Tibial artery (tissue), 4 donors: ENCODE data around the gene MAGI2.
A peak's percentile ranks its signal among the peaks of the same experiment; 100 is the strongest.

Experiments
- DNase-seq, 2 donors: peaks; one replicate each; pipeline ENCODE4 v3.0.0-alpha.2; 2019
- H3K27ac ChIP-seq, 2 donors: fragments of 200-600 bp; sonication (generic) in 1 of 2; 1 replicate in 1 of 2; 2 replicates in 1 of 2; pipeline ENCODE4 v1.5.1; 2018 to 2019; ENCODE audit warnings: mild to moderate bottlenecking in 1 of 2
- H3K27me3 ChIP-seq, 2 donors: fragments of 200-600 bp; sonication (generic) in 1 of 2; one replicate each; pipeline versions ENCODE4 v1.5.1 to v1.6.0; 2016 to 2019
- H3K36me3 ChIP-seq, 3 donors: fragments of 200-600 bp; sonication (generic) in 2 of 3; one replicate each; pipeline ENCODE4 v1.5.1; 2016 to 2019; ENCODE audit warnings: mild to moderate bottlenecking in 2 of 3
- H3K4me1 ChIP-seq, 4 donors: fragments of 200-600 bp; sonication (generic) in 2 of 4; 1 replicate in 3 of 4; 2 replicates in 1 of 4; pipeline ENCODE4 v1.5.1; 2016 to 2019
- H3K4me3 ChIP-seq, 2 donors: fragments of 200-600 bp; sonication (generic) in 1 of 2; 1 replicate in 1 of 2; 2 replicates in 1 of 2; pipeline ENCODE4 v1.5.1; 2018 to 2019; ENCODE audit warnings: mild to moderate bottlenecking in 2 of 2
- H3K9me3 ChIP-seq, 3 donors: fragments of 200-600 bp; sonication (generic) in 1 of 3; one replicate each; pipeline ENCODE4 v1.5.1; 2016 to 2019
- intact Hi-C: fragments of 100-400 bp; cut with DNase I; formaldehyde crosslinking; loops from one replicate; pipeline ENCODE4 v1.15.0; 2023; ENCODE audit warnings: low total_unique reads
- TF ChIP-seq, protein P1 (sequence below), 2 experiments: fragments of 200-600 bp in 1 of 2; fragments of 450-650 bp in 1 of 2; IDR thresholded peaks; one replicate each; pipeline ENCODE4 v1.5.1; 2017 to 2019; ENCODE audit warnings: antibody characterized with exemption in 2 of 2, mild to moderate bottlenecking in 1 of 2, moderate library complexity in 1 of 2

The MAGI2 gene

DNA sequence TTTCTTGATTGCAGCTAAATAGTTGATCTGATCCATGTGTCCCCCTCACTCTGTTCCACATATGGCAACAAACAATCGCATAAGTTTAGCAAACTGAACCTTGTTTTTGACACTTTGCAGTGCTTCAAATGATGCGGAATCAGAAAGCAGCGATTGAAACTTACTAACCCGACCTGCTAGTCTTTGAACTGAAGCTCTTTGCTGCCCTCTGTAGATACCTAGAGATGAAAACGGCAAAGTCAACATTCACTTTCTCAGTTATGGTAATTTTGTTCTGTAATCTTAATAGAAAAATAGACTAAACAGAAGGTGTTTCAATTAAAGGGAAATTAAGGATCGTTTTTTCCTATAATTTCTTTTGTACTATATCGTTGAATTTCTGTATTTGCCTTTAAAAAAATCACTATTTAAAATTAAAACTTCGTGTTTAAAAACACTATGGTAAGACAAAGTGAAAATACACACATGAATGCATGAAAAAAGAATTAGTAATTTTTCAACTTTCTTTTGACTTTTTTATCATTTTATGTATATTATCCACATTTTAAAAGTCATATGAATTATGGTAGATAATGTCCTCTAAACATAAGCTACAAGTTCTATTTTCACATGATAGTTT is 276.5 kb downstream of the MAGI2 start:
- intact Hi-C loops, result no loop called here

DNA sequence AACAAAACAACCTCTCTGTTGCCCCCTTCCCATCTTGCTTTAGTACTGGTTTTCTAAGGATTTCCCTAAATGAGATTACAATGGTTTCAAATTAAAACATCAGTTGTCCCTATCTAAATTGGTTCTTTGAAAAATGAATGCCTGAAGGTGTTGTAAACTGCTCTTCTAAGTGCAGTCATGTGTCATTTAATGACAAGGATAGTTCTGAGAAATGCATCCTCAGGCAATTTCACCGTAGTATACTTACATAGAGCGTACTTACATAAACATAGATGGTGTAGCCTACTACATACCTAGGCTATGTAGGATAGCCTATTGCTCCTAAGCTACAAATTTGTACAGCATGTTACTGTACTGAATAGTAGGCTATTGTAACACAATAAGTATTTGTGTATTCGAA is 278.1 kb downstream of the MAGI2 start:
- intact Hi-C loops, result no loop called here
- DNase-seq, result no peak
- no peaks in the 10 kb centered on the region for H3K36me3 ChIP-seq
- TF ChIP-seq, protein P1, sequence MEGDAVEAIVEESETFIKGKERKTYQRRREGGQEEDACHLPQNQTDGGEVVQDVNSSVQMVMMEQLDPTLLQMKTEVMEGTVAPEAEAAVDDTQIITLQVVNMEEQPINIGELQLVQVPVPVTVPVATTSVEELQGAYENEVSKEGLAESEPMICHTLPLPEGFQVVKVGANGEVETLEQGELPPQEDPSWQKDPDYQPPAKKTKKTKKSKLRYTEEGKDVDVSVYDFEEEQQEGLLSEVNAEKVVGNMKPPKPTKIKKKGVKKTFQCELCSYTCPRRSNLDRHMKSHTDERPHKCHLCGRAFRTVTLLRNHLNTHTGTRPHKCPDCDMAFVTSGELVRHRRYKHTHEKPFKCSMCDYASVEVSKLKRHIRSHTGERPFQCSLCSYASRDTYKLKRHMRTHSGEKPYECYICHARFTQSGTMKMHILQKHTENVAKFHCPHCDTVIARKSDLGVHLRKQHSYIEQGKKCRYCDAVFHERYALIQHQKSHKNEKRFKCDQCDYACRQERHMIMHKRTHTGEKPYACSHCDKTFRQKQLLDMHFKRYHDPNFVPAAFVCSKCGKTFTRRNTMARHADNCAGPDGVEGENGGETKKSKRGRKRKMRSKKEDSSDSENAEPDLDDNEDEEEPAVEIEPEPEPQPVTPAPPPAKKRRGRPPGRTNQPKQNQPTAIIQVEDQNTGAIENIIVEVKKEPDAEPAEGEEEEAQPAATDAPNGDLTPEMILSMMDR (IDR thresholded peaks at IDR 0.05), result no peak
- peaks cover 0 to 4% (median 0%) of the 10 kb centered on the region in 3 donors for H3K9me3 ChIP-seq
- no peak overlapping the region for H3K27ac ChIP-seq
- H3K4me1 ChIP-seq, result no peaks in the 10 kb centered on the region
- H3K27me3 ChIP-seq, result no peaks in the 10 kb centered on the region
- H3K4me3 ChIP-seq, result no peak overlapping the region

More for the DNA sequence above, 276.5 kb downstream of the MAGI2 start:
- no peak for DNase-seq
- Histone ChIP-seq H3K4me3 (no peak overlapping the region), H3K9me3 (peaks cover 0 to 4% (median 0%) of the 10 kb centered on the region in 3 donors), H3K4me1 (no peaks in the 10 kb centered on the region), H3K27ac (no peak overlapping the region), H3K27me3 (no peaks in the 10 kb centered on the region), H3K36me3 (no peaks in the 10 kb centered on the region)
- TF ChIP-seq, protein P1 (IDR thresholded peaks at IDR 0.05), result peak; percentile 48 to 53

DNA sequence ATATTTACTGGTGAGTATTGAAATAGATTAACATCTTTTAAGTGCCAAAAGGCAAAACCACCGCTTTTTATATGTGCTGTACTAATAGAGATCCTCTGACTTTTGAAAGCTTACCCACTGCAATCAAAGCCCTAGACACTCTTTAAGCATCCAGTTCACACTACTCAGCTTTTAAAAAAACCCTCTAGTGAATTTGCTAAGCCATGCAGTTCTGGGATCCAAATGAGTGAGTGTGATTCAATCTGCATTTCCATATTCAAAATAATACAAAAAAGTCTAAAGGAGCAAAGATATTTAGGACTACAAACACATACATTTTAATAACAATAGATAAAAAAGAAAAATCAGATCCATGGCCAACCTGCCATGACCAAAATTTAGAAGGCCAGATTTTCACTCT is 288.2 kb downstream of the MAGI2 start:
- H3K27me3 ChIP-seq, result no peaks in the 10 kb centered on the region
- no peak overlapping the region for H3K4me3 ChIP-seq
- no peaks in the 10 kb centered on the region for H3K9me3 ChIP-seq
- H3K4me1 ChIP-seq, result peaks cover 0 to 20% (median 3%) of the 10 kb centered on the region in 4 donors
- TF ChIP-seq, protein P1 (IDR thresholded peaks at IDR 0.05), result no peak
- H3K36me3 ChIP-seq, result no peaks in the 10 kb centered on the region
- no peak for DNase-seq
- H3K27ac ChIP-seq, result no peak overlapping the region
- intact Hi-C loops, result no loop called here

DNA sequence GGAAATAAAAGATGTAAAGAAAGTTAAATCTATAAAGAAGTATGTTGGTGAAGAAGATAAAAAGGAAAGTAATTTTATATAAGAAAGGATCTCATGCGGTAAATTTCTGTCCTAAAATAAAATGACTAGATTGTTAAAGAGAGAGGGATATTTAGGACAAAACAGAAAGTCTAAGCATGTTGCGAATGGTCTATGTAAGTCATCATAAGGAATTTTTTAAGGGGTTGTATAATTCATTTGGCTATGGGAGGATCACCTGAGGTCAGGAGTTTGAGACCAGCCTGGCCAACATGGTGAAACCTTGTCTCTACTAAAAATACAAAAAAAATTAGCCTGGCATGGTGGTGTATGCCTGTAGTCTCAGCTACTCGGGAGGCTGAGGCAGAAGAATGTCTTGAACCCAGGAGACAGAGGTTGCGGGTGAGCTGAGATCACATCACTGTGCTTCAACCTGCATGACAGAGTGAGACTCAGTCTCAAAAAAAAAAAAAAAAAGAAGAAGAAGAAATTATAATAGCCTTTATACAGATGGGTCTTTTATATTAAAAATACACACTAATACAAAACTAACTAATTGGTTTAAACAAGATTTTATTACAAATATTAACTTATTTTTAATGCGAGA is 294.3 kb downstream of the MAGI2 start:
- H3K27ac ChIP-seq, result no peak overlapping the region
- peaks cover 0 to 20% (median 3%) of the 10 kb centered on the region in 4 donors for H3K4me1 ChIP-seq
- H3K4me3 ChIP-seq, result no peak overlapping the region
- no peaks in the 10 kb centered on the region for H3K27me3 ChIP-seq
- intact Hi-C loops, result no loop called here
- H3K9me3 ChIP-seq, result no peaks in the 10 kb centered on the region
- TF ChIP-seq, protein P1 (IDR thresholded peaks at IDR 0.05), result no peak
- H3K36me3 ChIP-seq, result no peaks in the 10 kb centered on the region
- no peak for DNase-seq

DNA sequence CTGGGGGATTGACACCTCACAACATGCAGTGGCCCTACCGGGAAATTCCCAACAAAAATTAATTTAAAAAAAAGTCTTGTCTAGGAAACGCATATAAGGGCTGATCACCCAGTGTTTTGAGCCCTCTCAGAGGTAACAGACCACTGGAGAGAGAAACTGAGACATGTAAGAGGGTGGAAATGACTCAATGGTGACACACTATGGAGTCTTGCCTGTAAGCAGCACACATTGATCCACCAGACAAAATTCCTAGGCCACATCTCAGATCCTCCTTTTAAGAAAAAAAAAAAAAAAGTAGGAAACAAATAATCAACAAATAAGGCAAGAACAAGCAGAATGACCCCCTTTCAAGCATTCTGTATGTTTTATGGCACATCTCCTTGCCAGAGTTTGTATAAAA is 296.2 kb downstream of the MAGI2 start:
- H3K27ac ChIP-seq, result no peak overlapping the region
- peaks cover 0 to 17% (median 3%) of the 10 kb centered on the region in 4 donors for H3K4me1 ChIP-seq
- H3K27me3 ChIP-seq, result no peaks in the 10 kb centered on the region
- DNase-seq, result no peak
- intact Hi-C loops, result no loop called here
- TF ChIP-seq, protein P1 (IDR thresholded peaks at IDR 0.05), result no peak
- H3K9me3 ChIP-seq, result no peaks in the 10 kb centered on the region
- H3K4me3 ChIP-seq, result no peak overlapping the region
- H3K36me3 ChIP-seq, result no peaks in the 10 kb centered on the region
